ENCODE results near the gene TMCO4. TPM values are rescaled to one million over a fixed set of nuclear protein-coding genes. Genes with fewer than 3 reads are reported as not detected.

TMCO4 gene
- 5.4 to 7.6 TPM (median 6.6 TPM) in 5 replicates for total RNA-seq (2022; extraction: Qiagen RNA extraction)

DNA sequence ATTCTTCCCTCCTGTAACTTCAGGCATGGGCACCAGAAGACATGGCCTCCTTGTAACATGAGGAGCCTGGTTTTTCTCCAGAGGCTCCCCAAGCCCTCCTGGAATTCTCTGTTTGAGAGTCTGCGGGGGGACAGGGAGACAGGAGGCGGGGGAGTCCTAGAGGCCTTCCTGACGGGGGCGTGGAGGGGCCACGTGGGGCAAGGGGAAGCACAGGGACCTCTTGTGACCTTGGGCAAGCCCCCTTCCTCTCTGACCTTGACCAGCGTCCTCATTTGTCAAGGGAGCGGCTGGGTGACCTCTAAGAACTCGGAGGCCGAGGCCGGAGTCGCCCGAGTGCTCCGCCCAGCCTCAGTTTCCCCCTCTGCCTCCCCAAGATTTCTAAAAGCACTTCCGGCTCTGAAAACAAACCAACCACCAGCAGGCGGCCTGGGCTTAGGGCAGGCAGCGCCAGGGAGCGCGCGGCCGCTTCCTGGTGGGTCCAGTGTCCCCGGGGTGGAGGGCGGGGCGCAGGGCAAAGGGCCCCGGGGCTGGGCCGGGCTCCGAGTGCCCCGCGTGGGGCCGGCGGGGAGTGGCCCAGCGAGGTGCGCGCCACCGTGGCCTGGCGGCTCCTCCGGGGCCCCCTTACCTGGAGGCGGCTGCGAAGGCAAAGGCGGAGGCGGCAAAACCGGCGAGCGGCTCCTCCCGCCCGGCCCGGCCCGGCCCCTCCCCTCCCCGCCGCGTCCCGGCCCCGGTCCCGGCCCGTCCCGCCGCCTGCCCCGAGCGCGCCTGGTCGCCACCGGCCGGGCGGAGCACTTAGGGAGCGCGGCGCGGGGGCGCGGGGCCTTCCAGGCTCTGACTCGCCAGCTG lies at the start of gene TMCO4:
Gene TMCO4, minus strand, starts transcription at position 687 of the 846 bp plus-strand sequence. CDS start 19,158 bp downstream, outside the sequence.

DNA sequence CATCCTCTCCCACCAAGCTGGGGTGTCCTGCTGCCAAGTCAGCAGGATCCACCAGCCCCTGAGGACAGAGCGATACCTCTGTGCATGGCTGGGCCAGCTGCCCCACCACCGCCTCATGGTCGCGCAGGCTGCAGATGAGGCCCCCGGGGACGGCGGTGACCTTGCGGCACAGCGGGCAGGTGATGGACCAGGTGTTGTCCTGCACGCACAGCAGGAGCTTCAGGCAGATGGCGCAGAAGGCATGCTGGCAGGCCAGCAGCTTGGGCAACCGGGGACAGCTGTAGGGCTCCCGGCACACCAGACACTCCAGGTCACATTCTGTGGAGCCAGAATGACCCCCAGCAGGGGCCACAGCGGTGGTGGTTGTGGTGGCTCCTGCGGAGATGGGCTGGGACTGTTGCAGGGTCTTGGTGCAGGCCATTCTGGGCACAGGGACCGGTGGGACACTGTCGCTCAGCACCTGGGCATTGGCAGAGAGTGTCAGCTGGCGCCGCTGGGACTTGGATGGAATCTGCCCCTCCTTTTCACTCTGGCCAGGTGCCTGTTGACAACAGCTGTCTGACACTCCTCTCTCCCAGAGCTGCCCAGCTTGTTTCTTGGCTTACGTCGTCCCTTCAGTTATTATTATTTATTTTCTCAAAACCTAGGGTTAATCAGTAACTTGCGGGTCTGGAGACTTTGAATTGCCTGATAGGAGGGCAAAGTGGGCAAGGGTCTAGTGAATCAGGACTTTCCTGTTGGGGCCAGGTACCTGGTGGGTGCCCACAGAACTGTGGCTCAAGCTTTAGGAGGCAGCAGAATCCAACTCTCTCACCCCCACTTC lies 15.2 kb upstream of the TMCO4 start, which contains the start of gene RNF186:
Gene RNF186, minus strand, starts transcription at position 603 of the 823 bp plus-strand sequence. Its CDS starts 182 bp downstream, at position 421.

GRCh38 chr1:19664453-19665185 lies 135.1 kb downstream of the TMCO4 start, which contains the start of gene HTR6:
TSS of gene HTR6 (plus strand) at chr1:19664875. CDS start at chr1:19665754, 879 bp downstream.

GRCh38 chr1:19643602-19644394 lies 155.9 kb downstream of the TMCO4 start, which contains the start of gene NBL1:
TSS of gene NBL1 (plus strand) at chr1:19644311. CDS start at chr1:19655031, 10,720 bp downstream.

Other genes starting within 250 kb of the TMCO4 start
- 26.7 to 50.5 TPM (median 41.4 TPM) in 5 replicates for gene NBL1, start 155.6 kb downstream of the TMCO4 start, total RNA-seq (2022; extraction: Qiagen RNA extraction)
- gene HTR6, start 135.0 kb downstream of the TMCO4 start, total RNA-seq (2022; extraction: Qiagen RNA extraction): 0.10 to 0.15 TPM (median 0.10 TPM) in 5 replicates
- not detected in 5 replicates for gene RNF186, start 15.4 kb upstream of the TMCO4 start, total RNA-seq (2022; extraction: Qiagen RNA extraction)
- 2.6 to 2.8 TPM (median 2.7 TPM) in 5 replicates for gene OTUD3, start 82.5 kb upstream of the TMCO4 start, total RNA-seq (2022; extraction: Qiagen RNA extraction)
- not detected in 5 replicates for gene PLA2G2E, start 123.7 kb upstream of the TMCO4 start, total RNA-seq (2022; extraction: Qiagen RNA extraction)
- not detected in 5 replicates for gene PLA2G2A, start 179.7 kb upstream of the TMCO4 start, total RNA-seq (2022; extraction: Qiagen RNA extraction)